Endothelial cell of hepatic sinusoid (primary cell): ENCODE data around the gene SH2B2.

ENCODE experiments used
- in situ Hi-C: cut with HindIII; loops from 2 replicates; pipeline ENCODE4 v1.10.0; 2017; ENCODE audit warnings: low sequenced_read_pairs

SH2B2 gene

GRCh38 chr7:102286237-102287110 is at the start of gene SH2B2:
Gene SH2B2, plus strand, starts transcription at chr7:102286868. Its CDS starts 13,683 bp downstream, at chr7:102300551.
- in situ Hi-C loops: loop anchor here (5.0 kb wide), 2 partner anchors 36 to 111 kb away; partner anchors contain the start of gene PRKRIP1

- in situ Hi-C loops: no loop called here
Observed at GRCh38 chr7:102239206-102239820, 47.4 kb upstream of the SH2B2 start.

GRCh38 chr7:102241431-102241830 is 45.2 kb upstream of the SH2B2 start:
- in situ Hi-C loops: no loop called here

GRCh38 chr7:102244601-102245000 is 42.1 kb upstream of the SH2B2 start:
- in situ Hi-C loops: no loop called here

- in situ Hi-C loops: no loop called here
Observed at GRCh38 chr7:102248081-102248455, 38.6 kb upstream of the SH2B2 start.

- in situ Hi-C loops: no loop called here
Observed at GRCh38 chr7:102248456-102249395, 37.9 kb upstream of the SH2B2 start.

- in situ Hi-C loops: no loop called here
Observed at GRCh38 chr7:102251531-102252365, 34.9 kb upstream of the SH2B2 start.

GRCh38 chr7:102252366-102252982 is 34.2 kb upstream of the SH2B2 start:
- in situ Hi-C loops: no loop called here

- in situ Hi-C loops: no loop called here
Observed at GRCh38 chr7:102253066-102253972, 33.3 kb upstream of the SH2B2 start.

- in situ Hi-C loops: no loop called here
Observed at GRCh38 chr7:102253973-102254370, 32.7 kb upstream of the SH2B2 start.

GRCh38 chr7:102254521-102254920 is 32.1 kb upstream of the SH2B2 start:
- in situ Hi-C loops: no loop called here

- in situ Hi-C loops: no loop called here
Observed at GRCh38 chr7:102255501-102255900, 31.2 kb upstream of the SH2B2 start.

- in situ Hi-C loops: no loop called here
Observed at GRCh38 chr7:102255916-102256315, 30.8 kb upstream of the SH2B2 start.

- in situ Hi-C loops: no loop called here
Observed at GRCh38 chr7:102258073-102258748, 28.5 kb upstream of the SH2B2 start.

- in situ Hi-C loops: no loop called here
Observed at GRCh38 chr7:102258749-102259107, 27.9 kb upstream of the SH2B2 start.

- in situ Hi-C loops: no loop called here
Observed at GRCh38 chr7:102260856-102261255, 25.8 kb upstream of the SH2B2 start.

GRCh38 chr7:102261451-102261850 is 25.2 kb upstream of the SH2B2 start:
- in situ Hi-C loops: no loop called here

GRCh38 chr7:102262546-102262945 is 24.1 kb upstream of the SH2B2 start:
- in situ Hi-C loops: no loop called here
